ENCODE results near the gene TGIF2LY.
"Not testable (repeated sequence)": the region's sequence is repeated elsewhere in the genome, so short reads cannot be mapped to it uniquely, and the experiment has no call there.

TGIF2LY gene

GRCh38 chrY:3578767-3579166 is at the start of gene TGIF2LY:
TGIF2LY (plus strand) TSS chrY:3579067; CDS start chrY:3579245, 178 bp downstream.
- CTCF ChIA-PET; H3K9me3 ChIP-seq (ENCODE audit: control insufficient read depth, insufficient read depth, low read depth, low read length); H3K36me3 ChIP-seq (ENCODE audit: control insufficient read depth in 2 of 2, insufficient read depth in 1 of 2, low read length in 2 of 2); H3K4me3 ChIP-seq (ENCODE audit: low read depth, low read length); H3K27ac ChIP-seq (ENCODE audit: extremely low read depth, low read depth, low read length); H3K4me1 ChIP-seq (ENCODE audit: control insufficient read depth, insufficient read depth, low read length); POLR2A ChIA-PET: not testable (repeated sequence)

Measured in HEK293 (cell line).